K562 (cell line): ENCODE data around the gene GATA1. TPM values are rescaled to one million over a fixed set of nuclear protein-coding genes. Genes with fewer than 3 reads are reported as not detected.

Source experiments
- FOXA3 ChIP-seq, 2 experiments: fragments of 450-650 bp in 1 of 2; sonication (generic) in 1 of 2; formaldehyde crosslinking; IDR thresholded peaks in 1 of 2; conservative IDR thresholded peaks in 1 of 2; 2 replicates each; pipeline versions ENCODE4 v1.4.0 to v1.8.0; 2020 to 2022; ENCODE audit warnings: mild to moderate bottlenecking in 2 of 2, missing genetic modification reagents in 1 of 2
- FUS ChIP-seq: fragments of 200-400 bp; formaldehyde crosslinking; optimal IDR thresholded peaks from 2 replicates; pipeline ENCODE3; 2017; ENCODE audit warnings: low read depth, low read length
- HCFC1 ChIP-seq: IDR thresholded peaks from 2 replicates; pipeline ENCODE4 v1.6.1; 2012; ENCODE audit warnings: low read depth, low read length, improper control_type of control experiment
- KDM5B ChIP-seq: fragments of 200-600 bp; sonication (generic); IDR thresholded peaks from 2 replicates; pipeline ENCODE4 v1.6.1; 2012; ENCODE audit warnings: low read depth, mild to moderate bottlenecking, moderate library complexity, low read length, control low read depth, inconsistent platforms; ENCODE audit not compliant: insufficient replicate concordance
- MED1 ChIP-seq: sonication (generic); formaldehyde crosslinking; IDR thresholded peaks from 2 replicates; pipeline ENCODE4 v1.8.1; 2023; ENCODE audit warnings: missing genetic modification reagents, borderline replicate concordance
- NEUROD1 ChIP-seq: fragments of 150-350 bp; IDR thresholded peaks from 2 replicates; pipeline ENCODE4 v1.6.1; 2014; ENCODE audit warnings: borderline replicate concordance, low read length, low read depth; ENCODE audit not compliant: partially characterized antibody
- RFX5 ChIP-seq: IDR thresholded peaks from 2 replicates; pipeline ENCODE4 v1.6.1; 2011; ENCODE audit warnings: low read depth, mild to moderate bottlenecking, improper control_type of control experiment, low read length
- TFAM ChIP-seq: fragments of 250-450 bp; sonication (Bioruptor Pico); conservative IDR thresholded peaks from 2 replicates; pipeline ENCODE4 v1.5.0; 2021; ENCODE audit warnings: mild to moderate bottlenecking, moderate library complexity
- TFAP4 ChIP-seq: sonication (generic); formaldehyde crosslinking; IDR thresholded peaks from 2 replicates; pipeline ENCODE4 v1.8.0; 2022; ENCODE audit warnings: missing genetic modification reagents, mild to moderate bottlenecking, moderate library complexity, borderline replicate concordance
- ZNF24 ChIP-seq: fragments of 450-650 bp; IDR thresholded peaks from 2 replicates; pipeline ENCODE4 v1.6.1; 2016
- ZNF282 ChIP-seq: sonication (generic); formaldehyde crosslinking; IDR thresholded peaks from 2 replicates; pipeline ENCODE4 v1.8.1; 2023; ENCODE audit warnings: missing genetic modification reagents
- ZNF551 ChIP-seq: fragments of 250-450 bp; sonication (Bioruptor Pico); IDR thresholded peaks from 2 replicates; pipeline ENCODE4 v1.5.0; 2021; ENCODE audit warnings: mild to moderate bottlenecking, moderate library complexity
- polyA plus RNA-seq, 8 experiments: library from polyadenylated mRNA; depleted of rRNA in 4 of 8; stranded (reverse) in 5 of 8; unstranded in 3 of 8; fragments of >200 nt; fragmentation: Nextera tagmentation in 2 of 8; fragmentation: Illumina TruSeq in 1 of 8; extraction: Ambion mirVana in 2 of 8; extraction: Trizol in 1 of 8; gene quantifications; 2 replicates each; pipeline versions ENCODE4 v1.2.1 to v1.2.3, GENCODE V29; 2011 to 2014; ENCODE audit warnings: inconsistent platforms in 1 of 8, missing spikeins in 1 of 8
- total RNA-seq, 7 experiments: library from RNA; depleted of rRNA in 6 of 7; stranded (reverse); fragments of >200 nt in 6 of 7; fragmentation: Illumina TruSeq in 2 of 7; extraction: Trizol in 2 of 7; gene quantifications; 2 replicates each; pipeline versions ENCODE4 v1.2.1 to v1.2.3, GENCODE V29; 2011 to 2021; ENCODE audit warnings: low replicate concordance in 1 of 7
- TF ChIP-seq, protein P1 (sequence below): fragments of 450-650 bp; IDR thresholded peaks from 2 replicates; pipeline ENCODE4 v1.6.1; 2018; ENCODE audit not compliant: partially characterized antibody
- TF ChIP-seq, protein P2 (sequence below): sonication (generic); formaldehyde crosslinking; IDR thresholded peaks from 2 replicates; pipeline ENCODE4 v1.8.1; 2023; ENCODE audit warnings: mild to moderate bottlenecking, missing genetic modification reagents
- TF ChIP-seq, protein P3 (sequence below): sonication (generic); formaldehyde crosslinking; IDR thresholded peaks from 2 replicates; pipeline ENCODE4 v1.8.0; 2022; ENCODE audit warnings: mild to moderate bottlenecking, missing genetic modification reagents
- TF ChIP-seq, protein P4 (sequence below): fragments of 450-650 bp; formaldehyde crosslinking; IDR thresholded peaks from 2 replicates; pipeline ENCODE4 v1.4.0; 2020; ENCODE audit warnings: mild to moderate bottlenecking, moderate library complexity
- TF ChIP-seq, protein P5 (sequence below): fragments of 250-450 bp; sonication (Bioruptor Pico); IDR thresholded peaks from 2 replicates; pipeline ENCODE4 v1.8.0; 2022; ENCODE audit warnings: moderate library complexity, mild to moderate bottlenecking, inconsistent platforms

Gene GATA1
- total and polyA plus RNA-seq, 9 of the 15 experiments (the other 6 are each of a cell fraction or from before 2014, with no cell fraction given) = 11.9 to 291 (median 116) TPM

- TF ChIP-seq, protein P1, sequence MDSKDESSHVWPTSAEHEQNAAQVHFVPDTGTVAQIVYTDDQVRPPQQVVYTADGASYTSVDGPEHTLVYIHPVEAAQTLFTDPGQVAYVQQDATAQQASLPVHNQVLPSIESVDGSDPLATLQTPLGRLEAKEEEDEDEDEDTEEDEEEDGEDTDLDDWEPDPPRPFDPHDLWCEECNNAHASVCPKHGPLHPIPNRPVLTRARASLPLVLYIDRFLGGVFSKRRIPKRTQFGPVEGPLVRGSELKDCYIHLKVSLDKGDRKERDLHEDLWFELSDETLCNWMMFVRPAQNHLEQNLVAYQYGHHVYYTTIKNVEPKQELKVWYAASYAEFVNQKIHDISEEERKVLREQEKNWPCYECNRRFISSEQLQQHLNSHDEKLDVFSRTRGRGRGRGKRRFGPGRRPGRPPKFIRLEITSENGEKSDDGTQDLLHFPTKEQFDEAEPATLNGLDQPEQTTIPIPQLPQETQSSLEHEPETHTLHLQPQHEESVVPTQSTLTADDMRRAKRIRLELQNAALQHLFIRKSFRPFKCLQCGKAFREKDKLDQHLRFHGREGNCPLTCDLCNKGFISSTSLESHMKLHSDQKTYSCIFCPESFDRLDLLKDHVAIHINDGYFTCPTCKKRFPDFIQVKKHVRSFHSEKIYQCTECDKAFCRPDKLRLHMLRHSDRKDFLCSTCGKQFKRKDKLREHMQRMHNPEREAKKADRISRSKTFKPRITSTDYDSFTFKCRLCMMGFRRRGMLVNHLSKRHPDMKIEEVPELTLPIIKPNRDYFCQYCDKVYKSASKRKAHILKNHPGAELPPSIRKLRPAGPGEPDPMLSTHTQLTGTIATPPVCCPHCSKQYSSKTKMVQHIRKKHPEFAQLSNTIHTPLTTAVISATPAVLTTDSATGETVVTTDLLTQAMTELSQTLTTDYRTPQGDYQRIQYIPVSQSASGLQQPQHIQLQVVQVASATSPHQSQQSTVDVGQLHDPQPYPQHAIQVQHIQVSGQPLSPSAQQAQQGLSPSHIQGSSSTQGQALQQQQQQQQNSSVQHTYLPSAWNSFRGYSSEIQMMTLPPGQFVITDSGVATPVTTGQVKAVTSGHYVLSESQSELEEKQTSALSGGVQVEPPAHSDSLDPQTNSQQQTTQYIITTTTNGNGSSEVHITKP = no peak
- TF ChIP-seq ZNF551 (CRISPR knock-in tag) = no peak
- no peak for TF ChIP-seq TFAM (CRISPR knock-in tag)
- TF ChIP-seq ZNF282 (CRISPR knock-in tag) = no peak
- no peak for TF ChIP-seq ZNF24
- TF ChIP-seq, protein P2, sequence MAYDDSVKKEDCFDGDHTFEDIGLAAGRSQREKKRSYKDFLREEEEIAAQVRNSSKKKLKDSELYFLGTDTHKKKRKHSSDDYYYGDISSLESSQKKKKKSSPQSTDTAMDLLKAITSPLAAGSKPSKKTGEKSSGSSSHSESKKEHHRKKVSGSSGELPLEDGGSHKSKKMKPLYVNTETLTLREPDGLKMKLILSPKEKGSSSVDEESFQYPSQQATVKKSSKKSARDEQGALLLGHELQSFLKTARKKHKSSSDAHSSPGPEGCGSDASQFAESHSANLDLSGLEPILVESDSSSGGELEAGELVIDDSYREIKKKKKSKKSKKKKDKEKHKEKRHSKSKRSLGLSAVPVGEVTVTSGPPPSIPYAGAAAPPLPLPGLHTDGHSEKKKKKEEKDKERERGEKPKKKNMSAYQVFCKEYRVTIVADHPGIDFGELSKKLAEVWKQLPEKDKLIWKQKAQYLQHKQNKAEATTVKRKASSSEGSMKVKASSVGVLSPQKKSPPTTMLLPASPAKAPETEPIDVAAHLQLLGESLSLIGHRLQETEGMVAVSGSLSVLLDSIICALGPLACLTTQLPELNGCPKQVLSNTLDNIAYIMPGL (CRISPR knock-in tag) = no peak
- TF ChIP-seq FOXA3 (CRISPR knock-in tag; conservative IDR thresholded peaks at IDR 0.05 in 1 of 2, IDR thresholded peaks at IDR 0.05 in 1 of 2) = no peak
- TF ChIP-seq TFAP4 (CRISPR knock-in tag) = peak; percentile 96
- TF ChIP-seq NEUROD1 = peak; percentile 94
- TF ChIP-seq, protein P3, sequence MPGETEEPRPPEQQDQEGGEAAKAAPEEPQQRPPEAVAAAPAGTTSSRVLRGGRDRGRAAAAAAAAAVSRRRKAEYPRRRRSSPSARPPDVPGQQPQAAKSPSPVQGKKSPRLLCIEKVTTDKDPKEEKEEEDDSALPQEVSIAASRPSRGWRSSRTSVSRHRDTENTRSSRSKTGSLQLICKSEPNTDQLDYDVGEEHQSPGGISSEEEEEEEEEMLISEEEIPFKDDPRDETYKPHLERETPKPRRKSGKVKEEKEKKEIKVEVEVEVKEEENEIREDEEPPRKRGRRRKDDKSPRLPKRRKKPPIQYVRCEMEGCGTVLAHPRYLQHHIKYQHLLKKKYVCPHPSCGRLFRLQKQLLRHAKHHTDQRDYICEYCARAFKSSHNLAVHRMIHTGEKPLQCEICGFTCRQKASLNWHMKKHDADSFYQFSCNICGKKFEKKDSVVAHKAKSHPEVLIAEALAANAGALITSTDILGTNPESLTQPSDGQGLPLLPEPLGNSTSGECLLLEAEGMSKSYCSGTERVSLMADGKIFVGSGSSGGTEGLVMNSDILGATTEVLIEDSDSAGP (CRISPR knock-in tag) = no peak
- no peak for TF ChIP-seq FUS
- TF ChIP-seq, protein P4, sequence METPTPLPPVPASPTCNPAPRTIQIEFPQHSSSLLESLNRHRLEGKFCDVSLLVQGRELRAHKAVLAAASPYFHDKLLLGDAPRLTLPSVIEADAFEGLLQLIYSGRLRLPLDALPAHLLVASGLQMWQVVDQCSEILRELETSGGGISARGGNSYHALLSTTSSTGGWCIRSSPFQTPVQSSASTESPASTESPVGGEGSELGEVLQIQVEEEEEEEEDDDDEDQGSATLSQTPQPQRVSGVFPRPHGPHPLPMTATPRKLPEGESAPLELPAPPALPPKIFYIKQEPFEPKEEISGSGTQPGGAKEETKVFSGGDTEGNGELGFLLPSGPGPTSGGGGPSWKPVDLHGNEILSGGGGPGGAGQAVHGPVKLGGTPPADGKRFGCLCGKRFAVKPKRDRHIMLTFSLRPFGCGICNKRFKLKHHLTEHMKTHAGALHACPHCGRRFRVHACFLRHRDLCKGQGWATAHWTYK (CRISPR knock-in tag) = no peak
- no peak for TF ChIP-seq MED1 (CRISPR knock-in tag)
- no peak for TF ChIP-seq KDM5B
- TF ChIP-seq, protein P5, sequence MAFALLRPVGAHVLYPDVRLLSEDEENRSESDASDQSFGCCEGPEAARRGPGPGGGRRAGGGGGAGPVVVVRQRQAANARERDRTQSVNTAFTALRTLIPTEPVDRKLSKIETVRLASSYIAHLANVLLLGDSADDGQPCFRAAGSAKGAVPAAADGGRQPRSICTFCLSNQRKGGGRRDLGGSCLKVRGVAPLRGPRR = 0 out of 2 replicates have a peak, but pooled peaks have one; percentile 12
- no peak for TF ChIP-seq RFX5
- no peak for TF ChIP-seq HCFC1
Observed at GRCh38 chrX:48782795-48783194, 3.6 kb upstream of the GATA1 start (continued).
